HCT116 (cell line): ENCODE results near the gene OR6B3. TPM values are rescaled to one million over a fixed set of nuclear protein-coding genes. Genes with fewer than 3 reads are reported as not detected.

Experiments used
- ATAC-seq: fragments of 200-7000 bp; cut with Tn5 transposase; 2 replicates; pipeline ENCODE4 v1.9.1; 2020; ENCODE audit warnings: mild to moderate bottlenecking, moderate library complexity
- BruUV-seq: library from RNA; stranded (reverse); fragments of 400-500 nt; replicated peaks from 2 replicates; lab custom pipeline; 2021; lab: Mats Ljungman, UMichigan
- CTCF ChIA-PET: fragments of 300-600 bp; sonication (Branson Sonifier 250); formaldehyde crosslinking; loops from one replicate; lab custom pipeline; 2021; ENCODE audit warnings: antibody characterized with exemption; lab: Charles Lee
- POLR2A ChIA-PET: fragments of 300-600, 350-600 bp; sonication (Branson Sonifier 250); formaldehyde crosslinking; loops from one replicate; lab custom pipeline; 2021; ENCODE audit warnings: antibody characterized with exemption; lab: Charles Lee
- RAD21 ChIA-PET, 2 experiments: fragments of 300-600 bp; sonication (Branson Sonifier 250); formaldehyde crosslinking; loops; one replicate each; lab custom pipeline; 2023; ENCODE audit warnings: low total read pairs in 2 of 2; ENCODE audit not compliant: uncharacterized antibody in 2 of 2, unreplicated experiment in 2 of 2, low non-redundant PET in 1 of 2; lab: Charles Lee
- DNase-seq: peaks from one replicate; pipeline ENCODE4 v3.0.0-alpha.2; 2010; ENCODE audit warnings: low read depth, low spot score
- H2AFZ ChIP-seq: fragments of 200-600 bp; shearing (Covaris generic), sonication (generic); 2 replicates; pipeline ENCODE4 v1.6.1; 2017; ENCODE audit warnings: low read depth, mixed run types, mixed read lengths, antibody characterized with exemption, low read length; ENCODE audit not compliant: poor library complexity, severe bottlenecking
- H3K27ac ChIP-seq: 2 replicates; pipeline ENCODE4 v1.5.1; 2012; ENCODE audit warnings: low read depth, low read length
- H3K27me3 ChIP-seq: fragments of 200-600 bp; sonication (generic); 2 replicates; pipeline ENCODE4 v1.6.1; 2016; ENCODE audit warnings: mixed run types, low read length, mixed read lengths; ENCODE audit not compliant: insufficient read depth
- H3K36me3 ChIP-seq, 2 experiments: fragments of 200-500 bp in 1 of 2; fragments of 200-600 bp in 1 of 2; sonication (Bioruptor generic) in 1 of 2; sonication (generic) in 1 of 2; 2 replicates each; pipeline versions ENCODE4 v1.5.1 to v1.6.1; 2014 to 2016; ENCODE audit warnings: low read length in 2 of 2, inconsistent platforms in 1 of 2, mixed read lengths in 1 of 2, mixed run types in 1 of 2; ENCODE audit not compliant: insufficient read depth in 2 of 2, control insufficient read depth in 1 of 2
- H3K4me1 ChIP-seq, 2 experiments: fragments of 200-600 bp in 1 of 2; sonication (generic) in 1 of 2; 2 replicates each; pipeline versions ENCODE4 v1.5.1 to v1.6.1; 2012 to 2017; ENCODE audit warnings: low read length in 2 of 2, inconsistent platforms in 1 of 2, mild to moderate bottlenecking in 1 of 2, mixed read lengths in 1 of 2, mixed run types in 1 of 2, moderate library complexity in 1 of 2; ENCODE audit not compliant: insufficient read depth in 2 of 2, control insufficient read depth in 1 of 2
- H3K4me2 ChIP-seq: fragments of 200-600 bp; sonication (generic); 2 replicates; pipeline ENCODE4 v1.6.1; 2017; ENCODE audit warnings: mixed run types, low read length, mixed read lengths
- H3K4me3 ChIP-seq, 2 experiments: fragments of 200-600 bp in 1 of 2; sonication (generic) in 1 of 2; replicated peaks in 1 of 2; 2 replicates each; pipeline ENCODE4 v1.5.1; 2011 to 2016; ENCODE audit warnings: low read length in 2 of 2, control low read depth in 1 of 2, low read depth in 1 of 2, mild to moderate bottlenecking in 1 of 2, mixed read lengths in 1 of 2, mixed run types in 1 of 2
- H3K79me2 ChIP-seq: fragments of 200-600 bp; sonication (generic); 2 replicates; pipeline ENCODE4 v1.6.1; 2017; ENCODE audit warnings: mild to moderate bottlenecking, mixed run types, low read length, moderate library complexity, mixed read lengths; ENCODE audit not compliant: insufficient read depth
- H3K9ac ChIP-seq: fragments of 200-600 bp; sonication (generic); 2 replicates; pipeline ENCODE4 v1.6.1; 2016; ENCODE audit warnings: low read length, mixed read lengths
- H3K9me2 ChIP-seq: fragments of 200-600 bp; sonication (generic), shearing (Covaris generic); 2 replicates; pipeline ENCODE4 v1.6.1; 2017; ENCODE audit warnings: mixed run types, mild to moderate bottlenecking, moderate library complexity; ENCODE audit not compliant: insufficient read depth
- H3K9me3 ChIP-seq, 2 experiments: fragments of 200-500 bp in 1 of 2; fragments of 200-600 bp in 1 of 2; sonication (Bioruptor generic) in 1 of 2; sonication (generic) in 1 of 2; 2 replicates each; pipeline ENCODE4 v1.6.1; 2014 to 2017; ENCODE audit warnings: low read length in 2 of 2, mixed read lengths in 2 of 2, inconsistent platforms in 1 of 2, low read depth in 1 of 2, mild to moderate bottlenecking in 1 of 2, mixed run types in 1 of 2, moderate library complexity in 1 of 2; ENCODE audit not compliant: control insufficient read depth in 1 of 2, insufficient read depth in 1 of 2
- H4K20me1 ChIP-seq: fragments of 200-600 bp; sonication (generic), shearing (Covaris generic); 2 replicates; pipeline ENCODE4 v1.6.1; 2017; ENCODE audit warnings: mixed run types, mild to moderate bottlenecking, moderate library complexity; ENCODE audit not compliant: insufficient read depth
- MAX ChIP-seq: IDR thresholded peaks from 2 replicates; pipeline ENCODE4 v1.6.1; 2012
- SIN3A ChIP-seq: IDR thresholded peaks from 2 replicates; pipeline ENCODE4 v1.6.1; 2012; ENCODE audit warnings: low read depth
- ZNF274 ChIP-seq: fragments of 200-500 bp; sonication (Bioruptor generic); IDR thresholded peaks from 2 replicates; pipeline ENCODE4 v1.6.1; 2014; ENCODE audit warnings: mild to moderate bottlenecking, low read depth, low read length, inconsistent platforms
- intact Hi-C: fragments of 100-400 bp; cut with micrococcal nuclease; formaldehyde crosslinking; loops from 2 replicates; pipeline ENCODE4 v1.10.0; 2022
- total RNA-seq: library from RNA; stranded (reverse); gene quantifications from one replicate; pipeline ENCODE4 v1.2.1, GENCODE V29; 2021; ENCODE audit not compliant: unreplicated experiment
- TF ChIP-seq, protein P1 (sequence below): IDR thresholded peaks from 2 replicates; pipeline ENCODE4 v1.6.1; 2012; ENCODE audit warnings: low read depth

OR6B3 gene
- total RNA-seq, 1 experiment from 2014 or later: not detected

DNA sequence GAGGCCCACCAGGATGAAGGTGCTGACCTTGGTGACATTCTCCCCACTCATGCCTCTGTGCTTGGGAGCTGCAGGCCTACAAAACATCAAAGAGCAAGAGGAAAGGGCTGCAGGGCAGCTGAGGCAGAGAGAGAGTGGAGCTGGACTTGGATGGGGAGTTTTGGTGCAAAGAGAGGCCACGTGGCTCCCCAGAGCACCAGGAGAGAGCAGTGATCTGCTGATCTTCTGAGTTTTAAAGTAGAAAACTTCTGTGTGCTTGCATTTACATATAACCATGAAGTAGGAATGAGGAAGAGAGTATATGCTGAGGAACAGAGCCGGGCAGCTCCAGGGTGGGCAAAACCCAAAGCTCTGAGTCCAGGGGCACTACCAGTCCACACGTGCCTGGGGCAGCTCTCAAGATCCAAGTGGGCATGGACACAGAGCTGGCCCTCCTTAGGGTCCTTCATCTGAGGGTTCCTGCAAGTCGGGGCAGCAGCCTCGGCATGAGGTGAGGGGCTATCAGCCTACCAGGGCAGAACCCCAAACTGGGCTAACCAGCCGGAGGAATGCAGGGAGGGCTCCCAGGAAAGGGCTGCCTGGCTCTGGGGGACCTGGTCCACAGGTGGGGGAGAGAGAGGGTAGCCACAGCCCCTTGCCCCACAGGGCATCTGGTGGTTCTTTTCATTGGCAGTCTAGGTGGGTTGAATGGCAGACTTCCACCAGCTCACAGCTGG, 22.8 kb downstream of the OR6B3 start, which contains the start of gene OR6B2:
OR6B2 (minus strand) TSS at position 51 of the 716 bp plus-strand sequence; CDS start at position 51, 0 bp downstream.
- no peaks in the 10 kb centered on the region for H3K79me2 ChIP-seq
- peaks cover 0 to 6% of the 10 kb centered on the region in 2 experiments; a peak in 1 of 4 replicates for H3K4me1 ChIP-seq
- ChIA-PET CTCF (interaction anchor here (0.9 kb wide), 1 partner anchor 9 kb away, joined by 4 read pairs; no protein-coding TSS in a partner anchor), RAD21 (no interaction called here), POLR2A (no interaction called here)
- no peaks in the 10 kb centered on the region for H3K36me3 ChIP-seq
- DNase-seq: no peak
- no peak within 1 kb of the TSS for H2AFZ ChIP-seq
- ATAC-seq: no peak
- no peak within 1 kb of the TSS for H3K4me3 ChIP-seq
- intact Hi-C loops: no loop called here
- no peaks in the 10 kb centered on the region for H4K20me1 ChIP-seq
- no peak within 1 kb of the TSS for H3K9ac ChIP-seq
- H3K27ac ChIP-seq: no peak within 1 kb of the TSS
- H3K27me3 ChIP-seq: peaks cover 48% of the 10 kb centered on the region
- TF ChIP-seq MAX (no peak), ZNF274 (no peak), SIN3A (no peak)
- BruUV-seq: no TSS peak
- H3K9me3 ChIP-seq: no peaks in the 10 kb centered on the region
- H3K9me2 ChIP-seq: no peaks in the 10 kb centered on the region
- H3K4me2 ChIP-seq: no peak within 1 kb of the TSS

GRCh38 chr2:240024766-240025165, 28.6 kb downstream of the OR6B3 start:
- Histone ChIP-seq H4K20me1 (no peaks in the 10 kb centered on the region; the same call in 1 of the 2 replicates), H3K9me2 (no peaks in the 10 kb centered on the region), H3K4me1 (peaks cover 11 to 14% of the 10 kb centered on the region in 2 experiments), H2AFZ (no peak overlapping the region), H3K4me3 (peak overlapping the region; percentile 85 to 95), H3K27ac (peak overlapping the region; percentile 48; the same call in 1 of the 2 replicates), H3K79me2 (peaks cover 52% of the 10 kb centered on the region)
- ChIA-PET POLR2A (interaction anchor here (0.8 kb wide), 1 partner anchor 110 kb away, joined by 4 read pairs; no protein-coding TSS in a partner anchor), CTCF (interaction anchor here (1.2 kb wide), 1 partner anchor 119 kb away, joined by 4 read pairs; no protein-coding TSS in a partner anchor), RAD21 (no interaction called here)
- intact Hi-C loops: no loop called here
- no TSS peak for BruUV-seq
- TF ChIP-seq, protein P1, sequence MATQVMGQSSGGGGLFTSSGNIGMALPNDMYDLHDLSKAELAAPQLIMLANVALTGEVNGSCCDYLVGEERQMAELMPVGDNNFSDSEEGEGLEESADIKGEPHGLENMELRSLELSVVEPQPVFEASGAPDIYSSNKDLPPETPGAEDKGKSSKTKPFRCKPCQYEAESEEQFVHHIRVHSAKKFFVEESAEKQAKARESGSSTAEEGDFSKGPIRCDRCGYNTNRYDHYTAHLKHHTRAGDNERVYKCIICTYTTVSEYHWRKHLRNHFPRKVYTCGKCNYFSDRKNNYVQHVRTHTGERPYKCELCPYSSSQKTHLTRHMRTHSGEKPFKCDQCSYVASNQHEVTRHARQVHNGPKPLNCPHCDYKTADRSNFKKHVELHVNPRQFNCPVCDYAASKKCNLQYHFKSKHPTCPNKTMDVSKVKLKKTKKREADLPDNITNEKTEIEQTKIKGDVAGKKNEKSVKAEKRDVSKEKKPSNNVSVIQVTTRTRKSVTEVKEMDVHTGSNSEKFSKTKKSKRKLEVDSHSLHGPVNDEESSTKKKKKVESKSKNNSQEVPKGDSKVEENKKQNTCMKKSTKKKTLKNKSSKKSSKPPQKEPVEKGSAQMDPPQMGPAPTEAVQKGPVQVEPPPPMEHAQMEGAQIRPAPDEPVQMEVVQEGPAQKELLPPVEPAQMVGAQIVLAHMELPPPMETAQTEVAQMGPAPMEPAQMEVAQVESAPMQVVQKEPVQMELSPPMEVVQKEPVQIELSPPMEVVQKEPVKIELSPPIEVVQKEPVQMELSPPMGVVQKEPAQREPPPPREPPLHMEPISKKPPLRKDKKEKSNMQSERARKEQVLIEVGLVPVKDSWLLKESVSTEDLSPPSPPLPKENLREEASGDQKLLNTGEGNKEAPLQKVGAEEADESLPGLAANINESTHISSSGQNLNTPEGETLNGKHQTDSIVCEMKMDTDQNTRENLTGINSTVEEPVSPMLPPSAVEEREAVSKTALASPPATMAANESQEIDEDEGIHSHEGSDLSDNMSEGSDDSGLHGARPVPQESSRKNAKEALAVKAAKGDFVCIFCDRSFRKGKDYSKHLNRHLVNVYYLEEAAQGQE: no peak
- peak; percentile 12; the same call in 1 of the 2 replicates for TF ChIP-seq MAX
- TF ChIP-seq, all 23 proteins: peak for 1
- ATAC-seq: peak; percentile 30
- H3K4me2 ChIP-seq: peak overlapping the region; percentile 73
- H3K36me3 ChIP-seq: peaks cover 10 to 17% of the 10 kb centered on the region in 2 experiments; a peak in 3 of 4 replicates
- H3K9me3 ChIP-seq: no peaks in the 10 kb centered on the region
- H3K9ac ChIP-seq: peak overlapping the region; percentile 88
- no peaks in the 10 kb centered on the region for H3K27me3 ChIP-seq
- DNase-seq: no peak
